HL-60 (cell line): ENCODE data around the gene SETBP1.

Source experiments
- DNase-seq, 2 experiments: peaks; one replicate each; pipeline ENCODE4 v3.0.0-alpha.2; 2010 to 2020; ENCODE audit warnings: low read depth in 1 of 2, low spot score in 1 of 2
- H3K27ac ChIP-seq: fragments of 250-450 bp; sonication (Bioruptor Pico); replicated peaks from 2 replicates; pipeline ENCODE4 v1.5.1; 2020; ENCODE audit warnings: mild to moderate bottlenecking, moderate library complexity
- H3K27me3 ChIP-seq: fragments of 250-450 bp; sonication (Bioruptor Pico); 2 replicates; pipeline ENCODE4 v1.5.1; 2021; ENCODE audit warnings: mild to moderate bottlenecking, moderate library complexity; ENCODE audit not compliant: insufficient read depth, poor library complexity, severe bottlenecking
- H3K4me3 ChIP-seq: replicated peaks from 2 replicates; pipeline ENCODE4 v1.5.1; 2011; ENCODE audit warnings: mild to moderate bottlenecking, control low read depth, low read length; ENCODE audit not compliant: insufficient read depth
- GABPA ChIP-seq: IDR thresholded peaks from 2 replicates; pipeline ENCODE4 v1.6.1; 2012; ENCODE audit warnings: low read depth
- POLR2AphosphoS5 ChIP-seq: IDR thresholded peaks from 2 replicates; pipeline ENCODE4 v1.6.1; 2012; ENCODE audit warnings: low read depth
- SPI1 ChIP-seq: IDR thresholded peaks from 2 replicates; pipeline ENCODE4 v1.6.1; 2012; ENCODE audit warnings: low read depth, mild to moderate bottlenecking, borderline replicate concordance
- TF ChIP-seq, protein P1 (sequence below): IDR thresholded peaks from one replicate; pipeline ENCODE4 v1.5.1; 2011; ENCODE audit warnings: low read length, control low read depth, inconsistent platforms; ENCODE audit not compliant: insufficient read depth
- TF ChIP-seq, protein P2 (sequence below): IDR thresholded peaks from 2 replicates; pipeline ENCODE4 v1.6.1; 2012; ENCODE audit warnings: low read depth; ENCODE audit not compliant: insufficient replicate concordance

Gene SETBP1

DNA sequence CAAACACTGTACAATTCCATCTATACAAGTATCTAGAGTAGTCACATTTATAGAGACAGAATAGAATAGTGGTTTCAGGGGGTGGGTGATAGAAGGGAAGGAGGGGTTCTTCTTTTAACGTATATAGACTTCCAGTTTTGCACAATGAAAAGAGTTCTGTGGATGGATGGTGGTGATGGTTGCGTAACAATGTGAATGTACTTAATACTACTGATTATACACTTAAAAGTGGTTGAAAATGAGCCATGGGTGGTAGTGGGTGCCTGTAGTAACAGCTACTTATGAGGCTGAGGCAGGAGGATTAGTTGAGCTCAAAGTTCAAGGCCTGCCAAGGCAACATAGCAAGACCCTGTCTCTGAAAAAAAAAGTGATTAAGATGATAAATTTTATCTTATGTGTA, 85.8 kb downstream of the SETBP1 start:
- Histone ChIP-seq H3K4me3 (no peak overlapping the region), H3K27me3 (peaks cover 5% of the 10 kb centered on the region), H3K27ac (no peak overlapping the region)
- no peak for DNase-seq
- no peak for TF ChIP-seq POLR2AphosphoS5
- no peak for TF ChIP-seq SPI1
- TF ChIP-seq, protein P1, sequence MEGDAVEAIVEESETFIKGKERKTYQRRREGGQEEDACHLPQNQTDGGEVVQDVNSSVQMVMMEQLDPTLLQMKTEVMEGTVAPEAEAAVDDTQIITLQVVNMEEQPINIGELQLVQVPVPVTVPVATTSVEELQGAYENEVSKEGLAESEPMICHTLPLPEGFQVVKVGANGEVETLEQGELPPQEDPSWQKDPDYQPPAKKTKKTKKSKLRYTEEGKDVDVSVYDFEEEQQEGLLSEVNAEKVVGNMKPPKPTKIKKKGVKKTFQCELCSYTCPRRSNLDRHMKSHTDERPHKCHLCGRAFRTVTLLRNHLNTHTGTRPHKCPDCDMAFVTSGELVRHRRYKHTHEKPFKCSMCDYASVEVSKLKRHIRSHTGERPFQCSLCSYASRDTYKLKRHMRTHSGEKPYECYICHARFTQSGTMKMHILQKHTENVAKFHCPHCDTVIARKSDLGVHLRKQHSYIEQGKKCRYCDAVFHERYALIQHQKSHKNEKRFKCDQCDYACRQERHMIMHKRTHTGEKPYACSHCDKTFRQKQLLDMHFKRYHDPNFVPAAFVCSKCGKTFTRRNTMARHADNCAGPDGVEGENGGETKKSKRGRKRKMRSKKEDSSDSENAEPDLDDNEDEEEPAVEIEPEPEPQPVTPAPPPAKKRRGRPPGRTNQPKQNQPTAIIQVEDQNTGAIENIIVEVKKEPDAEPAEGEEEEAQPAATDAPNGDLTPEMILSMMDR, result no peak
- TF ChIP-seq GABPA, result no peak
- TF ChIP-seq, protein P2, sequence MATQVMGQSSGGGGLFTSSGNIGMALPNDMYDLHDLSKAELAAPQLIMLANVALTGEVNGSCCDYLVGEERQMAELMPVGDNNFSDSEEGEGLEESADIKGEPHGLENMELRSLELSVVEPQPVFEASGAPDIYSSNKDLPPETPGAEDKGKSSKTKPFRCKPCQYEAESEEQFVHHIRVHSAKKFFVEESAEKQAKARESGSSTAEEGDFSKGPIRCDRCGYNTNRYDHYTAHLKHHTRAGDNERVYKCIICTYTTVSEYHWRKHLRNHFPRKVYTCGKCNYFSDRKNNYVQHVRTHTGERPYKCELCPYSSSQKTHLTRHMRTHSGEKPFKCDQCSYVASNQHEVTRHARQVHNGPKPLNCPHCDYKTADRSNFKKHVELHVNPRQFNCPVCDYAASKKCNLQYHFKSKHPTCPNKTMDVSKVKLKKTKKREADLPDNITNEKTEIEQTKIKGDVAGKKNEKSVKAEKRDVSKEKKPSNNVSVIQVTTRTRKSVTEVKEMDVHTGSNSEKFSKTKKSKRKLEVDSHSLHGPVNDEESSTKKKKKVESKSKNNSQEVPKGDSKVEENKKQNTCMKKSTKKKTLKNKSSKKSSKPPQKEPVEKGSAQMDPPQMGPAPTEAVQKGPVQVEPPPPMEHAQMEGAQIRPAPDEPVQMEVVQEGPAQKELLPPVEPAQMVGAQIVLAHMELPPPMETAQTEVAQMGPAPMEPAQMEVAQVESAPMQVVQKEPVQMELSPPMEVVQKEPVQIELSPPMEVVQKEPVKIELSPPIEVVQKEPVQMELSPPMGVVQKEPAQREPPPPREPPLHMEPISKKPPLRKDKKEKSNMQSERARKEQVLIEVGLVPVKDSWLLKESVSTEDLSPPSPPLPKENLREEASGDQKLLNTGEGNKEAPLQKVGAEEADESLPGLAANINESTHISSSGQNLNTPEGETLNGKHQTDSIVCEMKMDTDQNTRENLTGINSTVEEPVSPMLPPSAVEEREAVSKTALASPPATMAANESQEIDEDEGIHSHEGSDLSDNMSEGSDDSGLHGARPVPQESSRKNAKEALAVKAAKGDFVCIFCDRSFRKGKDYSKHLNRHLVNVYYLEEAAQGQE, result no peak

DNA sequence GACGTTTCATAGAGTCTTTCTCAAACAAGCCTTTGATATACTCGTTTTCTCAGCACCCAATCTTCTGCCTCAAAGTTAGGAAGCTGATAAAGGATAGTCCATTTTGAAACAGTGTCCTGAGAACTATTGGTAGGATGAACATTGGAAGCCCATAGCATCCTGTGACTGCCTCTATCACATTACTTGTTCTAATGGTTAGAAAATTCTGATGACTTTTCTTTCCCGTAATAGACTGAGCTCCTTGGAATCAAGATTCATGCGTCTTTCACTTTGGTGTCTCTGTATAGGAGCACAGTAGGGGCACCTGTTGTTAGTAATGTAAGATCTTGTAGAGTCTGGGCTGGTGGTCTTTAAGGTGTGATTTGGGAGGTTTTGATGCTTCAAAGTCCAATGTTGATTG, 87.1 kb downstream of the SETBP1 start:
- H3K4me3 ChIP-seq, result no peak overlapping the region
- no peak overlapping the region for H3K27ac ChIP-seq
- DNase-seq, result no peak
- peaks cover 5% of the 10 kb centered on the region for H3K27me3 ChIP-seq
- no peak for TF ChIP-seq POLR2AphosphoS5
- TF ChIP-seq GABPA, result no peak
- TF ChIP-seq, protein P1, result no peak
- TF ChIP-seq, protein P2, result no peak
- TF ChIP-seq SPI1, result no peak

DNA sequence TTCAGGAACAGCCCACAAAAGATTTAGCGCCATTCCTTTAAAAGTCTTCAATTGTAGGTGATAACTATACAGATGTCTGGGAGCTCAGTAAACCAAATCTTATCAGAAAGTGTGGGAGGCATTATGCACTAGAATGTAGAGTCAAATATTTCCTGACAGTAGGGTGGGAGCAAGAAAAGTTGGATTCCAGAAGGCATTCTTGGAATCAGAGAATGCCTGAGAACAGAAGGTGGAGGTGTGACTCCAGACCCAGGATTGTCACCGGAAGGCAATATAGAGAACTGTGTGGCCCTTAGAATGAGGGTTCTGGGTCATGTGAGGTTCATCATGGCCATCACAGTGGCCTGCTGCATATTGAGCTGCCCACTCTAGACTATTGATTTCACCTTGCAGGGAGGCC, 90.0 kb downstream of the SETBP1 start:
- no peak for DNase-seq
- peaks cover 5% of the 10 kb centered on the region for H3K27me3 ChIP-seq
- no peak overlapping the region for H3K27ac ChIP-seq
- TF ChIP-seq GABPA, result no peak
- TF ChIP-seq, protein P1, result no peak
- TF ChIP-seq, protein P2, result no peak
- no peak for TF ChIP-seq SPI1
- no peak for TF ChIP-seq POLR2AphosphoS5
- H3K4me3 ChIP-seq, result no peak overlapping the region
